Measurements from ENCODE around the gene TECRL.

TECRL gene

GRCh38 chr4:64326507-64326906, 82.7 kb downstream of the TECRL start:
- DNase-seq, result no peak

- no peak for DNase-seq
Observed at GRCh38 chr4:64306255-64306565, 103.0 kb downstream of the TECRL start.

GRCh38 chr4:64305565-64306254, 103.5 kb downstream of the TECRL start:
- DNase-seq, result no peak

- DNase-seq, result no peak
Observed at GRCh38 chr4:64272432-64272831, 136.8 kb downstream of the TECRL start.

GRCh38 chr4:64271601-64272081, 137.6 kb downstream of the TECRL start:
- no peak for DNase-seq

- DNase-seq, result no peak
Observed at GRCh38 chr4:64266669-64267068, 142.6 kb downstream of the TECRL start.

- no peak for DNase-seq
Observed at GRCh38 chr4:64266263-64266662, 143.0 kb downstream of the TECRL start.

GRCh38 chr4:64251781-64252180, 157.5 kb downstream of the TECRL start:
- no peak for DNase-seq

GRCh38 chr4:64250488-64250887, 158.8 kb downstream of the TECRL start:
- no peak for DNase-seq

GRCh38 chr4:64250061-64250460, 159.2 kb downstream of the TECRL start:
- DNase-seq, result no peak

GRCh38 chr4:64248186-64248585, 161.1 kb downstream of the TECRL start:
- DNase-seq, result no peak

- DNase-seq, result no peak
Observed at GRCh38 chr4:64230709-64231310, 178.4 kb downstream of the TECRL start.

Data from activated CD4-positive, alpha-beta T cell treated with anti-CD3 and anti-CD28 coated beads, Interleukin-2, amount 50 U/mL, for 48 hours (primary cell).